AG10803 (cell line): ENCODE measurements around the gene SLC1A2.

Experiments used
- DNase-seq: peaks from one replicate; pipeline ENCODE4 v3.0.0; 2010; ENCODE audit warnings: low read depth
- H3K4me3 ChIP-seq: 2 replicates; pipeline ENCODE4 v1.5.1; 2011; ENCODE audit warnings: mild to moderate bottlenecking, low read length, control low read depth
- TF ChIP-seq, protein P1 (sequence below): conservative IDR thresholded peaks from 2 replicates; pipeline ENCODE4 v1.5.1; 2011; ENCODE audit warnings: mild to moderate bottlenecking, low read length, control low read depth, inconsistent platforms

The SLC1A2 gene

DNA sequence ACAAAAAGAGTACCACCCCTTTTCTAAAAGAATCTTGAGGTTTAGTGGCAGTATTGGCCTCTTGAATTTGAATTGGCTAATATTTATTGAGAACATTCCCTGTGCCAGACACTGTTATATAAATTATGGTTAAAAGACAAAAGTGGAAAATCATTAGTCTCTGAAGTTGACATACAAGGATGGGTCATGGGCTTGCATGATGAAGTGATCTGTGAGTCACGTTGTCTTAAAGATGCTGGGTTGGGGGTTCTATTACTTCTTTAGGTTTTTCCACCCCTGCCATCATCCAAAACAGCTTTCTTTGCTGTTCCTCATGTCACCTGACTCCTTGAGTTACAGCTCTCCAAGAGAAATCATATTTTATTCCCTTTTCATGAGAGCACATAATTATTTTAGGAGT, 195.4 kb downstream of the SLC1A2 start:
- TF ChIP-seq, protein P1, sequence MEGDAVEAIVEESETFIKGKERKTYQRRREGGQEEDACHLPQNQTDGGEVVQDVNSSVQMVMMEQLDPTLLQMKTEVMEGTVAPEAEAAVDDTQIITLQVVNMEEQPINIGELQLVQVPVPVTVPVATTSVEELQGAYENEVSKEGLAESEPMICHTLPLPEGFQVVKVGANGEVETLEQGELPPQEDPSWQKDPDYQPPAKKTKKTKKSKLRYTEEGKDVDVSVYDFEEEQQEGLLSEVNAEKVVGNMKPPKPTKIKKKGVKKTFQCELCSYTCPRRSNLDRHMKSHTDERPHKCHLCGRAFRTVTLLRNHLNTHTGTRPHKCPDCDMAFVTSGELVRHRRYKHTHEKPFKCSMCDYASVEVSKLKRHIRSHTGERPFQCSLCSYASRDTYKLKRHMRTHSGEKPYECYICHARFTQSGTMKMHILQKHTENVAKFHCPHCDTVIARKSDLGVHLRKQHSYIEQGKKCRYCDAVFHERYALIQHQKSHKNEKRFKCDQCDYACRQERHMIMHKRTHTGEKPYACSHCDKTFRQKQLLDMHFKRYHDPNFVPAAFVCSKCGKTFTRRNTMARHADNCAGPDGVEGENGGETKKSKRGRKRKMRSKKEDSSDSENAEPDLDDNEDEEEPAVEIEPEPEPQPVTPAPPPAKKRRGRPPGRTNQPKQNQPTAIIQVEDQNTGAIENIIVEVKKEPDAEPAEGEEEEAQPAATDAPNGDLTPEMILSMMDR = no peak
- H3K4me3 ChIP-seq = no peak overlapping the region
- DNase-seq = no peak

DNA sequence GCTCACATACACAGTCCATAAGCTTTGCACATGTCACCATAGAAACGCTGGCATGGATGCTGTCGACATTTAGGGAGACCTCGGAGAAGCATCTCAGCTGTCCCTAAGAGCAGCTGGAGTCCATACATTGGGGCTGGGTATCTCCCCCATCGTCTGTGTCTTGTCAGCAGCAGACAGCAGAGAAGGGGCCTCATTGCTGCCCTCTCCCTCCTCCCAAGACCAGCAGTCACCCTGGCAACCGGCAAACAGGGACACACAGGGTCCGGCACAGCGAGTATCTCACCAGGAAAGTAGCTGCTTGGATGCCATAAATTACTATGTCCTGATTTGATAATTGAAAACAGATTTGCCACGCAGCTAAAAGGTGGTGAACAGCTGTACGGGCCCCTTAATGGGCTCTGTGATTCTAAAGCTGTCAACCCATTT, 196.0 kb downstream of the SLC1A2 start:
- DNase-seq = peak; percentile 89
- TF ChIP-seq, protein P1 = no peak
- no peak overlapping the region for H3K4me3 ChIP-seq

DNA sequence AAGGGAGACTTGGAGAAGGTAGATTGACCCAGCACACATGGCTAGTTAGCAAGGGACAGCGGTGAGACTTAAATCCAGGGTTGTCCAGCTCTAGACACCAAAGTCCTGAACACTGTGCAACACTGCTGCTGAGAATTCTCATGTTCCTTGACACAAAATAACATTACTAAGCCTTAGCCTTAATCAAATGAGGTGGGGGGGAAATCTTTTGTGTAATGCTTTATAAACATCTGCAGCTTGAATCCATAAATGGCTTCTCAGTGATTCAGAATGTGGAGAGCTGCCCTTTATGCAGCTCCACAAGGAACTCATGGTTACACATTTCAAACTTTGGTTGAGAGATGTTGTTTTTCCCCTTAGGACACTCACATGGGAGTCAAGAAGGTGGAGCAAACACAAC, 200.4 kb downstream of the SLC1A2 start:
- TF ChIP-seq, protein P1 = no peak
- peak; percentile 81 for DNase-seq
- no peak overlapping the region for H3K4me3 ChIP-seq

DNA sequence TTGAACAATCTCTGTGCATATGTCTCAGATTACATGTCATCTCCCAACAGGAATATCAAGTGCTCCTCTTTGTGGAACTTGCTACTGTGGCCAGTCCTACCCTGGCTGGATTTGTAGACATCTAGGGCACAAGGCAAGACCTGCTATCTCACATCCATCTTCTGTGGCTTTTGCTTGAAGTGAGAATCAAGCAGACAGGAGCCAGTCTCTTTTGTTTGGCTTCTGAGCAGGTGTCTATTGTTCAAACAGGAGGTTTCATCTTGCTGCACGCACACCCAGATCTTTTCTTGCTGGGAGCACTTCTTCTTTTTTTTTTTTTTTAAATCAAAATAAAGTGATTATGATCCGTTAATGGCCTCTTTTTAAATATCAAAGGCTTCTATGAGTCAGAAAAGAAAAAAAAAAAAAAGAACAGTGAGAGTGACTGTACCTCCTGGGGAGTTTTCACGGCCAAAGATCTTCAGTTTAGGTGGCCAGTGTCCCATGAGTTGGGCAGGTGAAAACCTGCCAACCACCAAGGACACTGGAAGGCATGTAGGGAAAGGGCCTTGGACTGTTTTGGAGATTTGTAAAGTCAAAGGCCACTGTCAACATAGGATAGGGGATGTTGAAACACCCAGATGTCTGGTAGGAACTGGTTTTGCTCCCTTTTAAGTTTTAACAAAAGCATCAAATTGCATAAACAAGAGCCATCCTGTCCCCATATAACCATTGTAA, 202.2 kb downstream of the SLC1A2 start:
- no peak overlapping the region for H3K4me3 ChIP-seq
- DNase-seq = no peak
- TF ChIP-seq, protein P1 = no peak

DNA sequence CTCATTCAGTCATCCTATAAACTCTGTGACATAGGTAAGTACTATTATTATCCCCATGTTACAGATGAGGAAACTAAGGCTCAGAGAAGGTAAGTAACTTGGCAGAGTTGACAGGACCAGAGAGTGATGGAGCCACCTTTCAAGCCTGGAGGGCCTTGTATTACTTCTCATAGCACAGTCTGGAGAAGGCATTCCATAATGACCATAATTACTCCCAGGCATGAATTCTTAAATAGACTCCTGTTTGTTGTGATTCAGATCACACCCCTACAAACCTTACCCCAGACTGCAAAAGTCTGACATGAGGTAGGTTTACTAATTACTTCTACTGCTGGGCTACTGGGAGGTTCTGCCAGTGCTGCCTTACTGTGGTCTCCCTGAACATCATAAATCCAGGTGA, 203.4 kb downstream of the SLC1A2 start:
- TF ChIP-seq, protein P1 = no peak
- DNase-seq = peak; percentile 45
- no peak overlapping the region for H3K4me3 ChIP-seq

DNA sequence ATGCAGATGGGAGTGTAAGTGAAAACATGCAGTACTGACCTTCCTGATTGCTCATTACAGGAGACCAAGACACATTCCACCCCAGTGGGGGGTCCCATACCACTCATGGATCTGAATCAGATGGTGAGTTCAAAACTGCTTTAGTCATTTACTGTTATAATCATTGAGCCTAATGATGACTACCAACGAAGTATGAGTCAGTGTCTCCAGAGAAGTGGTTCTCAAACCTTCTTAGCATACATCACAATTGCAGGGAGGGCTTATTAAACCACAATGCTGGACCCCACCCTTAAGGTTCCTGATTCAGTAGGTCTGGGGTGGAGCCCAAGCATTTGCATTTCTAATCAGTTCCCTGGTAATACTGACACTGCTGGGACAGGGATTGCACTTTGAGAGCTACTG, 204.6 kb downstream of the SLC1A2 start:
- no peak overlapping the region for H3K4me3 ChIP-seq
- peak; percentile 91 for DNase-seq
- TF ChIP-seq, protein P1 = no peak

DNA sequence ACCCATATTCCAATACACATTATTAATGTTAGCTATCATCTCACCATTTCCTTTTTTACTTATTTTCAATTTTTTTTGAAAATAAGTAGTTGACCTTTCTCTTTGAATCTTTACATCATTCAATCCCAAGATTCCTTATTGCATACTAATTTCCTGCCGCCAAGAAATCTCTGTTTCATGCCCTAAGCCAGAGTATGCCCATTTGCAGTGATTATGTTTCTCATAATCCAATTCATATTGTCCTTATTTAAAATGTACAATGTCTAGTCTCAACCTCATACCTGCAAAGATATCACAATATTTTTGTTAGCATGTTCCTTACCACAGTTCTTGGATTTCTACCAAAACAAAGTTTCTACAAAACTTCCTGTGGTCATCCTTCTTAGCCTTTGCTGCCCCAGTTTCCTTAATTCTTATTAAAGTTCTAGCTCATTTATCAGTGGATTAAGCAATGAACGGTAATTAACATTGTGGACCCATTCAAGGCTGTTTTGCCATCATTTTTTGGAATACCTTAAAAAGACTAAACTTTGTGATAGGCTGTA, 205.1 kb downstream of the SLC1A2 start:
- TF ChIP-seq, protein P1 = no peak
- H3K4me3 ChIP-seq = no peak overlapping the region
- DNase-seq = no peak
